ENCODE measurements around the gene BATF3.

BATF3 gene

GRCh38 chr1:212678456-212679410, 20.9 kb downstream of the BATF3 start:
- H3K4me1 ChIP-seq: no peaks in the 10 kb centered on the region
- no peak overlapping the region for H2AFZ ChIP-seq
- no peak overlapping the region for H3K27ac ChIP-seq

GRCh38 chr1:212677573-212677972, 22.1 kb downstream of the BATF3 start:
- Histone ChIP-seq H3K27ac (no peak overlapping the region), H3K9me3 (ENCODE audit: control insufficient read depth, low read length) (no peaks in the 10 kb centered on the region)

More at GRCh38 chr1:212678456-212679410, 20.9 kb downstream of the BATF3 start:
- no peaks in the 10 kb centered on the region for H3K36me3 ChIP-seq (ENCODE audit: control insufficient read depth, insufficient read depth, low read length)
- H3K4me2 ChIP-seq (ENCODE audit: low read length): no peak overlapping the region
- no peaks in the 10 kb centered on the region for H3K9me3 ChIP-seq (ENCODE audit: control insufficient read depth, low read length)
- no peaks in the 10 kb centered on the region for H3K79me2 ChIP-seq
- H3K27me3 ChIP-seq (ENCODE audit: control insufficient read depth, insufficient read depth, low read length): no peaks in the 10 kb centered on the region
- H3K4me3 ChIP-seq (ENCODE audit: low read depth, low read length): no peak overlapping the region
- TF ChIP-seq CTCF (IDR thresholded peaks at IDR 0.05): no peak
- H3K9ac ChIP-seq: no peak overlapping the region

GRCh38 chr1:212677136-212677535, 22.5 kb downstream of the BATF3 start:
- Histone ChIP-seq H3K4me1 (no peaks in the 10 kb centered on the region), H3K9ac (no peak overlapping the region), H3K4me3 (ENCODE audit: low read depth, low read length) (no peak overlapping the region), H3K27me3 (ENCODE audit: control insufficient read depth, insufficient read depth, low read length) (no peaks in the 10 kb centered on the region), H3K79me2 (no peaks in the 10 kb centered on the region), H2AFZ (no peak overlapping the region), H3K9me3 (ENCODE audit: control insufficient read depth, low read length) (no peaks in the 10 kb centered on the region), H3K27ac (no peak overlapping the region), H3K36me3 (ENCODE audit: control insufficient read depth, insufficient read depth, low read length) (no peaks in the 10 kb centered on the region), H3K4me2 (ENCODE audit: low read length) (no peak overlapping the region)
- no peak for TF ChIP-seq CTCF (IDR thresholded peaks at IDR 0.05)

More at GRCh38 chr1:212677573-212677972, 22.1 kb downstream of the BATF3 start:
- Histone ChIP-seq H3K36me3 (ENCODE audit: control insufficient read depth, insufficient read depth, low read length) (no peaks in the 10 kb centered on the region), H3K27me3 (ENCODE audit: control insufficient read depth, insufficient read depth, low read length) (no peaks in the 10 kb centered on the region), H3K4me3 (ENCODE audit: low read depth, low read length) (no peak overlapping the region), H3K4me1 (no peaks in the 10 kb centered on the region), H2AFZ (no peak overlapping the region), H3K4me2 (ENCODE audit: low read length) (no peak overlapping the region), H3K9ac (no peak overlapping the region), H3K79me2 (no peaks in the 10 kb centered on the region)
- no peak for TF ChIP-seq CTCF (IDR thresholded peaks at IDR 0.05)

- Histone ChIP-seq H3K36me3 (ENCODE audit: control insufficient read depth, insufficient read depth, low read length) (no peaks in the 10 kb centered on the region), H3K4me3 (ENCODE audit: low read depth, low read length) (no peak overlapping the region), H3K4me2 (ENCODE audit: low read length) (no peak overlapping the region), H3K4me1 (no peaks in the 10 kb centered on the region), H3K27me3 (ENCODE audit: control insufficient read depth, insufficient read depth, low read length) (no peaks in the 10 kb centered on the region), H3K9ac (no peak overlapping the region), H3K79me2 (no peaks in the 10 kb centered on the region), H2AFZ (no peak overlapping the region), H3K27ac (no peak overlapping the region), H3K9me3 (ENCODE audit: control insufficient read depth, low read length) (no peaks in the 10 kb centered on the region)
- no peak for TF ChIP-seq CTCF (IDR thresholded peaks at IDR 0.05)
Observed at GRCh38 chr1:212675675-212676074, 24.0 kb downstream of the BATF3 start.

Measured in parathyroid adenoma (tissue), 2 donors.